ENCODE measurements around the gene PLVAP. TPM values are rescaled to one million over a fixed set of nuclear protein-coding genes. Genes with fewer than 3 reads are reported as not detected.
A peak's percentile ranks its signal among the peaks of the same experiment; 100 is the strongest.

Gene PLVAP
- total RNA-seq, 1 donor from 2014 or later, result 74.9 TPM

DNA sequence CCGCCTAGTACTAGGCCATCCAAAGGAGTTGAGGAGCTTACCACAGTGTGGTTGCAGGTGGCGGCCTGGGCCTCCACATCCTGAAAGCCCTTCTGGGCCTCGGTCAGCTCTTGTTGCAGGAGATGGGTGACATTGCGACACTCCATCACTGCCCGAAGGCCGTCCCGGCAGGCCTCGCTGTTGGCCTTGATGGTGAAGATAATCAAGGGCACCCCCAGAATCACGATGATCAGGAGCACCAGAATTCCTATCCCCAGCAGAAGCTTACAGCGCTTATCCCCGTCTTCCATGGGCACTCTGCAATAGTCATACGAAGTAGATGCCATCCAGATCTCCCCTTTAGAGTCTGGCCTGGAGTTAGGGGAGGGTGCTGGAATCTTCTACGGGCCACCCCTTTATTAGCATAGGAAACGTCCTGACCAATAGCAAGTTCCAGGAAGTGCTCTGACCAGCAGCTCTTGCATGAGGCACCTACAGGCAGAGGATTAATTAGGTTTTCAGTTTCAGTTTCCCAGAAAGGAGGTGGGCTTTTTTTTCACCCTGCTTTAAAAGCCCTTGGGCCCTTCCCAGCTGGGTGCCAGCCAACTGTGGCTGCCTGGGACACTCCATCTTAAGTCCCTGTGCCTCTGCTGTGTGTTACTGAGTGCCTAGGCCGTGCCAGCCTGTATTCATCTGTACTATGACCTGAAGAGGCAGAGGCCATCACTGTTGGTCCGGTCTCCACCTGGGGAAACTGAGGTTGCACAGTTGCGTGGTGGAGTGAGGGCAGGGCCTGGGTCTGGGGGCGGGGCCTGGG is 28.3 kb upstream of the PLVAP start, which contains the start of gene BST2:
TSS of gene BST2 (minus strand) at position 381 of the 796 bp plus-strand sequence. CDS start at position 326, 55 bp downstream.
- intact Hi-C loops (cut with DNase I), result no loop called here
- DNase-seq (ENCODE audit: extremely low spot score in 2 of 2), result no peak
- Histone ChIP-seq H3K4me3 (peak within 1 kb of the TSS; percentile 44 to 45), H3K27me3 (no peaks in the 10 kb centered on the region), H3K4me1 (peaks cover 12% of the 10 kb centered on the region), H3K9me3 (no peaks in the 10 kb centered on the region), H3K36me3 (no peaks in the 10 kb centered on the region), H3K27ac (peak within 1 kb of the TSS; percentile 83)
- TF ChIP-seq POLR2AphosphoS5 (IDR thresholded peaks at IDR 0.05; ENCODE audit: insufficient read depth in 1 of 2, low read depth in 1 of 2) (peak; percentile 63 to 72), POLR2A (IDR thresholded peaks at IDR 0.05) (no peak)

DNA sequence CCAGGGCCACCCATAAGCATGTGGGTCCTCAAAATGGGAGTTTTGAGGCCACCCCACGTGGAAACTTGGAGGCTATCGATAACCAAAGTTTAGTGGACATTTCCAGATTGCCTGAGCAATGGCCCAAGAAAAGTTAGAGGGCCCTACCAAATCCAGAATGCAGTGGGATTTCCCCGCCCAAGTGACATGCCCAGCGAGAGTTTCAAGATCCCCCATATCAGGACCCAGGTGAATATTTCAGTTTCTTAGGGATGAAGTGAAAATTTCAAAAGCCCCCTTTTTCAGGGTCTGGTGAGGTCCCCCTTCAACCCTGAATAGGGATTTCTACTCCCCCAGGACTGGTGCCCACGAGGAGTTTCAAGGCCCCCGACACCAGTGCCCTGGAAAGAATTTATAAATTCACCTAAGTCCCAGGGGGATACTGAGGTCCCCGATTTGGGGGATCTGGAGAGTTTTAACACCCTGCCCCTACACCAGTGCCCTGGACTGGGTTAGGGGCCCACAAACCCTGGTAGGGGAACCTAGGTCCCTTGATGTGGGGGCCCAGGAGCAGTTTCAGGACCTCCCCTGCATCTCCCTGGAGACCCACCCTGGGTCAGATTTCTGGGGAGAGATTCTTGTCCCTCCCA is 27.6 kb upstream of the PLVAP start:
- Histone ChIP-seq H3K4me1 (peaks cover 12% of the 10 kb centered on the region), H3K36me3 (no peaks in the 10 kb centered on the region), H3K27ac (peak overlapping the region; percentile 83), H3K9me3 (no peaks in the 10 kb centered on the region), H3K4me3 (peak overlapping the region; percentile 44 to 45), H3K27me3 (no peaks in the 10 kb centered on the region)
- intact Hi-C loops (cut with DNase I), result no loop called here
- TF ChIP-seq POLR2AphosphoS5 (IDR thresholded peaks at IDR 0.05; ENCODE audit: insufficient read depth in 1 of 2, low read depth in 1 of 2) (no peak), POLR2A (IDR thresholded peaks at IDR 0.05) (no peak)
- TF ChIP-seq, protein P1, sequence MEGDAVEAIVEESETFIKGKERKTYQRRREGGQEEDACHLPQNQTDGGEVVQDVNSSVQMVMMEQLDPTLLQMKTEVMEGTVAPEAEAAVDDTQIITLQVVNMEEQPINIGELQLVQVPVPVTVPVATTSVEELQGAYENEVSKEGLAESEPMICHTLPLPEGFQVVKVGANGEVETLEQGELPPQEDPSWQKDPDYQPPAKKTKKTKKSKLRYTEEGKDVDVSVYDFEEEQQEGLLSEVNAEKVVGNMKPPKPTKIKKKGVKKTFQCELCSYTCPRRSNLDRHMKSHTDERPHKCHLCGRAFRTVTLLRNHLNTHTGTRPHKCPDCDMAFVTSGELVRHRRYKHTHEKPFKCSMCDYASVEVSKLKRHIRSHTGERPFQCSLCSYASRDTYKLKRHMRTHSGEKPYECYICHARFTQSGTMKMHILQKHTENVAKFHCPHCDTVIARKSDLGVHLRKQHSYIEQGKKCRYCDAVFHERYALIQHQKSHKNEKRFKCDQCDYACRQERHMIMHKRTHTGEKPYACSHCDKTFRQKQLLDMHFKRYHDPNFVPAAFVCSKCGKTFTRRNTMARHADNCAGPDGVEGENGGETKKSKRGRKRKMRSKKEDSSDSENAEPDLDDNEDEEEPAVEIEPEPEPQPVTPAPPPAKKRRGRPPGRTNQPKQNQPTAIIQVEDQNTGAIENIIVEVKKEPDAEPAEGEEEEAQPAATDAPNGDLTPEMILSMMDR (IDR thresholded peaks at IDR 0.05), result no peak
- DNase-seq (ENCODE audit: extremely low spot score in 2 of 2), result no peak

DNA sequence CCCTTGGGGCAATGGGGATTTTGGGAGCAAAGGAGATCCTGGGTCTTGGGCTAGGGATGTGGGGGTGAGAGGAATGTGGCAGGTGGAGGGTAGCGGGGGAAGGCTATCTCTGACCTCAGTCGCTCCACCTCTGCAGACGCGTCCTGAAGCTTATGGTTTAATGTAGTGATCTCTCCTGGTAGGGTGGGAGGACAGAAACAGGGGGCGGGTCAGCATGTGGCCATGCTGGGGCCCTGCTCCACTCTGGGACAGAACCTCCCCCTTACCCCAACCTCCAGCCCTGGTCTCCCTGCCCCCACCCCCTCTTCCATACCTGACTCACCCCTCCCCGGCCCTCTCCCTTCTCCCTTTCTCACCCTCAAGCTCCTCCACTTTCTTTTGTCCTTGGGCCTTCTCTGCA is 26.9 kb upstream of the PLVAP start:
- no peak for DNase-seq (ENCODE audit: extremely low spot score in 2 of 2)
- Histone ChIP-seq H3K4me3 (peak overlapping the region; percentile 44 to 45), H3K4me1 (peaks cover 12% of the 10 kb centered on the region), H3K36me3 (no peaks in the 10 kb centered on the region), H3K27me3 (no peaks in the 10 kb centered on the region), H3K27ac (peak overlapping the region; percentile 83), H3K9me3 (no peaks in the 10 kb centered on the region)
- TF ChIP-seq POLR2A (IDR thresholded peaks at IDR 0.05) (no peak), POLR2AphosphoS5 (IDR thresholded peaks at IDR 0.05; ENCODE audit: insufficient read depth in 1 of 2, low read depth in 1 of 2) (no peak)
- TF ChIP-seq, protein P1 (IDR thresholded peaks at IDR 0.05), result no peak
- intact Hi-C loops (cut with DNase I), result no loop called here

DNA sequence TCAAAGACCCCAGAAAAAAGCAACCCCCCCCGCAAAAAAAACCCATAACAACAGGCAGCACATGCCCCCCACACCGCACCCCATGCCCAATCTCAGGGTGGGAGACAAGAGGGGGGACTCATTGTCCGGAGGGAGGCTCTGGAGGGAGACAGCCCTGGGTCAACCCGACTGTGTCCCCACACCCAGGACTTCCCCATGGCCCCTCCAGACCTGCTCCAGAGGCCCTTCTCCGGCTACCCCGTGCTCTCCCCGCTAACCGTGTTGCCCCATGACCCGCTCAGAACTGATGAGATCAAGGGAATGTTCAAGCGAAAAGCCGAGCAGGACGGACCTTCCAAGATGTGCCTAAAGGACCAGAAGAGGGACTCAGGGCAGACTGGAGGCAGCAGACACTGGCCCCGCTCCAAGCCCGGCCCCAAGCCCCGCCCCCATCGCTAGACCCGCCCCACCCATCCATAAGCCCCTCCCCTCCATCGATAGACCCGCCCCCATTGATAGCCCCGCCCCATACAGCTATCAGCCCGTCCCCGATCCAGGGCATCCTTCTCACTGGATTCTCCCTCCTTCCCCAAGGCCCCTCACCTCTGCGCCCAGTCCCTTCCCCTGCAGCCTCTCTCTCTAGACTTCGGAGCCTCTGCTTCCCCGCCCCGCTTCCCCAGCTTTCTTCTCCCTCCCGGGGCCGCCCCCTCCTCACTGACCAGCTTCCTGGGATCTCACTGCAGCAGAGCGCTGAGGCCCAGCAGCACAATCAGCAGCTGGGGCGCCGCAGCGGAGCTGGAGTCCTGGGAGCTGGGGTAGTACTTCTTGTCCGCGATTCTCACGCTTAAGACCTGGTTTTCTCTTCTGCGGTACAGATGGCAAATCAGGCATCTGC is 26.1 kb upstream of the PLVAP start:
- Histone ChIP-seq H3K9me3 (no peaks in the 10 kb centered on the region), H3K27me3 (no peaks in the 10 kb centered on the region), H3K4me1 (peaks cover 12% of the 10 kb centered on the region), H3K4me3 (peak overlapping the region; percentile 44 to 45), H3K36me3 (no peaks in the 10 kb centered on the region), H3K27ac (peak overlapping the region; percentile 83)
- TF ChIP-seq, protein P1 (IDR thresholded peaks at IDR 0.05), result no peak
- TF ChIP-seq POLR2A (IDR thresholded peaks at IDR 0.05), result no peak
- TF ChIP-seq POLR2AphosphoS5 (IDR thresholded peaks at IDR 0.05; ENCODE audit: insufficient read depth in 1 of 2, low read depth in 1 of 2), result no peak
- intact Hi-C loops (cut with DNase I), result no loop called here
- no peak for DNase-seq (ENCODE audit: extremely low spot score in 2 of 2)

DNA sequence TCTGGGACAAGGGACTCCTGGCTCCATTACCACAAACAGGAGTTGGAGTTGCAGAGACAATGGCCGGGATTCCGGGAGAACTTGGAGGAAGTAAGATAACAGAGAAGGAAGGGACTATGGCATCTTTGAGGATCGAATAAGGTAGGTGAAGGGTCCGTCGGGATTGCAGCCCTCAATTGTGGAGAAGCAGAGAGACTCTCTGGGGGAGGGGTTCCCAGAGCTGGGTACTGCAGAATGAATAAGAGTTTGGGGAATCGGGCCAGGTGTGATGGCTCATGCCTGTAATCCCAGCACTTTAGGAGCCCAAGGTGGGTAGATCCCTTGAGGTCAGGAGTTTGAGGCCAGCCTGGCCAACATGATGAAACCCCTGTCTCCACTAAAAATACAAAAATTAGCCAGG is 24.5 kb upstream of the PLVAP start:
- Histone ChIP-seq H3K36me3 (no peaks in the 10 kb centered on the region), H3K4me1 (peaks cover 10% of the 10 kb centered on the region), H3K4me3 (no peak overlapping the region), H3K27ac (no peak overlapping the region), H3K27me3 (no peaks in the 10 kb centered on the region), H3K9me3 (no peaks in the 10 kb centered on the region)
- intact Hi-C loops (cut with DNase I), result no loop called here
- no peak for TF ChIP-seq POLR2A (IDR thresholded peaks at IDR 0.05)
- no peak for TF ChIP-seq POLR2AphosphoS5 (IDR thresholded peaks at IDR 0.05; ENCODE audit: insufficient read depth in 1 of 2, low read depth in 1 of 2)
- TF ChIP-seq, protein P1 (IDR thresholded peaks at IDR 0.05), result no peak
- DNase-seq (ENCODE audit: extremely low spot score in 2 of 2), result no peak

Measured in vagina (tissue), 2 donors.